CD4-positive, alpha-beta T cell treated with Interferon gamma for 1 hour (primary cell): Measurements from ENCODE around the gene TPST1.
"Not testable (repeated sequence)": the region's sequence is repeated elsewhere in the genome, so short reads cannot be mapped to it uniquely, and the experiment has no call there.

Experiments
- DNase-seq: peaks from one replicate; pipeline ENCODE4 v3.0.0-alpha.2; 2020

The TPST1 gene

GRCh38 chr7:66204822-66205740 is at the start of gene TPST1:
Gene TPST1, plus strand, starts transcription at chr7:66205334. Its CDS starts 35,092 bp downstream, at chr7:66240426.
- peak; percentile 89 for DNase-seq

- not testable (repeated sequence) for DNase-seq
These were observed 49.1 kb upstream of the TPST1 start for GRCh38 chr7:66156035-66156434.

GRCh38 chr7:66157060-66157459 is 48.1 kb upstream of the TPST1 start:
- DNase-seq: no peak

- no peak for DNase-seq
These were observed 42.5 kb upstream of the TPST1 start for GRCh38 chr7:66162622-66163021.

- DNase-seq: no peak
These were observed 41.9 kb upstream of the TPST1 start for GRCh38 chr7:66163186-66163610.

GRCh38 chr7:66164356-66164755 is 40.8 kb upstream of the TPST1 start:
- no peak for DNase-seq

GRCh38 chr7:66167773-66168387 is 37.3 kb upstream of the TPST1 start:
- no peak for DNase-seq

GRCh38 chr7:66169616-66170015 is 35.5 kb upstream of the TPST1 start:
- no peak for DNase-seq

- no peak for DNase-seq
These were observed 34.6 kb upstream of the TPST1 start for GRCh38 chr7:66170309-66171231.

GRCh38 chr7:66172536-66173401 is 32.4 kb upstream of the TPST1 start:
- not testable (repeated sequence) for DNase-seq

GRCh38 chr7:66173856-66174255 is 31.3 kb upstream of the TPST1 start:
- DNase-seq: no peak

GRCh38 chr7:66175006-66175405 is 30.1 kb upstream of the TPST1 start:
- not testable (repeated sequence) for DNase-seq

- DNase-seq: no peak
These were observed 28.2 kb upstream of the TPST1 start for GRCh38 chr7:66176914-66177313.

GRCh38 chr7:66178258-66178657 is 26.9 kb upstream of the TPST1 start:
- no peak for DNase-seq

- no peak for DNase-seq
These were observed 23.8 kb upstream of the TPST1 start for GRCh38 chr7:66181329-66181728.

GRCh38 chr7:66181845-66182244 is 23.3 kb upstream of the TPST1 start:
- no peak for DNase-seq

GRCh38 chr7:66182920-66183319 is 22.2 kb upstream of the TPST1 start:
- no peak for DNase-seq

GRCh38 chr7:66183700-66184099 is 21.4 kb upstream of the TPST1 start:
- DNase-seq: no peak

GRCh38 chr7:66185680-66186187 is 19.4 kb upstream of the TPST1 start:
- DNase-seq: no peak

GRCh38 chr7:66186991-66187390 is 18.1 kb upstream of the TPST1 start:
- DNase-seq: no peak

GRCh38 chr7:66187905-66188304 is 17.2 kb upstream of the TPST1 start:
- DNase-seq: no peak

GRCh38 chr7:66188645-66189044 is 16.5 kb upstream of the TPST1 start:
- no peak for DNase-seq
